SW 1271 (cell line): ENCODE data around the gene DNAJB13.

Source experiments
- DNase-seq, 2 experiments: peaks; one replicate each; lab custom pipeline; 2025; lab: John Stamatoyannopoulos, UW

The DNAJB13 gene

GRCh38 chr11:74015919-74016684 lies 65.3 kb downstream of the DNAJB13 start:
- no peak for DNase-seq

GRCh38 chr11:74017631-74018030 lies 66.8 kb downstream of the DNAJB13 start:
- no peak for DNase-seq

DNA sequence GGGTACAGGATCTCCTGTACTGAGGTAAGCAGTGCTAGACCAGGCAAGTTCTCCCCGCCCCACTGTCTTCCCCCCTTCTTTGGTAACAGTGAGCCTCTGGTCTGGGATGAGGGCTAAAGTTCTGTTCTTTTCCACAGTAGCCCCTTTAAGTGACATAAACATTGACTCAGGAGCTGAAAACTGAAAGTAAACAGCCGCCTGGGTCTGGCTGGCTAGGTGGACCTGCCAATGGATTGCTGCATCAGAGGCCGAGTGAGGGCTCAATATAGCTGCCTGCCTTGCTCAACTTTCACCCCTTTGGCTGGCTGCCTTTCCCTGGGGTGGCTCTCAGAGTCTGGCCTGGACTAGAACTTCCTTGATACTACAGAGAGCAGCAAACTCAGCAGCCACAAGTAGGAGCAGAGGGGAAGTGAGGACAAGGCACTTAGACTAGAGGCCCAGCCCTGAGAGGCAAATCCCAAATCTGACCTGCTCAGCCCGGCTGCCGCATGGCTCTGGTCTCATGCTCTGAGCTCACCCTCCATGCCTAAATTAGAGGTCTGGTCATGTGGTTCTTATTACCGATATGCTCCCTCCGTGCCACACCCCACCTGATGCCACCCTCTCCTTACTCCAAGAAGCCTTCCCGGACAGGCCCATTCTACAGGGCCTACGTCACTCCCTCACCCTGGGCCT lies 67.6 kb downstream of the DNAJB13 start:
- DNase-seq: no peak

GRCh38 chr11:74019104-74019738 lies 68.4 kb downstream of the DNAJB13 start:
- no peak for DNase-seq

DNA sequence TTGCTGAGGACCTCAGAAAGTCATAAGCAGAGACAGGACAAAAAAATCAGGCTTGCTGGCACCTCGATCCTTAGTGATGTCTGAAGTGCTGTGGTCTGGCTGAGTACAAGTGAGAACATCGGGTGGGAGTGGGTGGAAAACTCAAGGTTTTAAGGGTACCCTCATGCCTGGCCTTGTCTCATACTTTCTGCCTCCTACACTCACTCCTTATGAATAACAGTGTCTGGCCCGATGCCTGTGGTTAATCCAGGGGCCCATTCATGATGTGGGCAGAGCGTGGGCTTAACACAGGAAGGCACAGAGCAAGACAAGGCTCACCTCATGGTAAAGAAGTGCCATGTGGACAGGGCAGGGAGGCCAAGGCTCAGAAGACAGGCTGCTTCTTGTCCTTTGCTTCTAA lies 69.0 kb downstream of the DNAJB13 start:
- DNase-seq: no peak
